Measurements from ENCODE around the gene STARD5.

STARD5 gene

DNA sequence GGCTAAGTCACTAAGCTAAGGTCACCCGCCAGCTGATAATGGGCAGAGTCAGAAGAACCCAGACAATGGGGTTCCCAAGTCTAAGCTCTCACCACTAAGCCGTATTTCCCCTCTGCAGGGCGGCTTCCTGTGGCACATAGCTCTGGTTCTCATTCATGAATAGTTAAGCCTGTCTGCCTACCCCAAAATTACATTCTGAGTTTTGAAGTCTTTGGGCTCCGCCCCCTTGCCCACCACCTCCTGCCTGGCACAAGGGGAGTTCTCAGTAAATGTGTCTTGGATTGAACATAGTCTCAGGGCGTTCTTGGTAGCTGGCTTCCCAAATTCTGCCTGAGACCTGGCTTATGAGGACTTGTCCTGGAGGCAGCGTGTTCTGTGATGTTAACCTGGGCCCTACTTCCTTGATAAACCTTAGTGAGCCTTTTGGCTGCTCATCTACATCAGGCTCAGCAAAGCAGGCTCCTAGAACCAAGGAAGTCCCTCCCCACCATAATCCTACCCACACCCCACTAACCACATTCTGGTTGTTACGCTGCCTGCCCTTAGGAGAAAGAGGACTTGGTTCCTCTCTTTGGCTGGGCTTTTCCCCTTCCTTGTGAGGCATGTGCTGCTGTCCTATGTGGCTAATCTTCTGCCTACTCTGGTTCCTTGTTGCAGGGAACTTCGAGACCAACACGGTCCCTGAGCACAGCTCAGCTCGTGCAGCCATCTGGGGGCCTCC is 54.9 kb downstream of the STARD5 start:
- H3K4me3 ChIP-seq (ENCODE audit: insufficient read depth, low read depth, low read length) = no peak overlapping the region
- peaks cover 7% of the 10 kb centered on the region for H3K4me1 ChIP-seq (ENCODE audit: control insufficient read depth, insufficient read depth, low read length)
- H3K36me3 ChIP-seq (ENCODE audit: control insufficient read depth, insufficient read depth, low read length) = no peaks in the 10 kb centered on the region
- 91 to 92% methylated on average over 10 of the region's 10 CpGs for WGBS, 2 experiments
- H3K9me3 ChIP-seq (ENCODE audit: control insufficient read depth, low read length) = no peaks in the 10 kb centered on the region
- H3K27me3 ChIP-seq (ENCODE audit: control insufficient read depth, insufficient read depth, low read length, poor library complexity, severe bottlenecking) = no peaks in the 10 kb centered on the region
- no peak overlapping the region for H3K27ac ChIP-seq (ENCODE audit: insufficient read depth, low read depth, low read length, poor library complexity, severe bottlenecking)

GRCh38 chr15:81268340-81268739 is 55.6 kb downstream of the STARD5 start:
- Histone ChIP-seq H3K4me1 (ENCODE audit: control insufficient read depth, insufficient read depth, low read length) (peaks cover 7% of the 10 kb centered on the region), H3K27ac (ENCODE audit: insufficient read depth, low read depth, low read length, poor library complexity, severe bottlenecking) (no peak overlapping the region), H3K9me3 (ENCODE audit: control insufficient read depth, low read length) (no peaks in the 10 kb centered on the region), H3K27me3 (ENCODE audit: control insufficient read depth, insufficient read depth, low read length, poor library complexity, severe bottlenecking) (no peaks in the 10 kb centered on the region), H3K36me3 (ENCODE audit: control insufficient read depth, insufficient read depth, low read length) (no peaks in the 10 kb centered on the region), H3K4me3 (ENCODE audit: insufficient read depth, low read depth, low read length) (no peak overlapping the region)
- WGBS, 2 experiments = 92 to 94% methylated on average over 5 of the region's 5 CpGs

- Histone ChIP-seq H3K27me3 (ENCODE audit: control insufficient read depth, insufficient read depth, low read length, poor library complexity, severe bottlenecking) (no peaks in the 10 kb centered on the region), H3K27ac (ENCODE audit: insufficient read depth, low read depth, low read length, poor library complexity, severe bottlenecking) (no peak overlapping the region), H3K4me1 (ENCODE audit: control insufficient read depth, insufficient read depth, low read length) (peaks cover 7% of the 10 kb centered on the region), H3K4me3 (ENCODE audit: insufficient read depth, low read depth, low read length) (no peak overlapping the region), H3K9me3 (ENCODE audit: control insufficient read depth, low read length) (no peaks in the 10 kb centered on the region), H3K36me3 (ENCODE audit: control insufficient read depth, insufficient read depth, low read length) (no peaks in the 10 kb centered on the region)
- 6 to 7% methylated on average over 14 of the region's 14 CpGs for whole genome bisulfite sequencing, 2 experiments
Measured at GRCh38 chr15:81265944-81266775, 57.8 kb downstream of the STARD5 start.

- H3K4me3 ChIP-seq (ENCODE audit: insufficient read depth, low read depth, low read length) = no peak overlapping the region
- WGBS, 2 experiments = 71 to 74% methylated on average over 12 of the region's 12 CpGs
- peaks cover 7% of the 10 kb centered on the region for H3K4me1 ChIP-seq (ENCODE audit: control insufficient read depth, insufficient read depth, low read length)
- no peaks in the 10 kb centered on the region for H3K27me3 ChIP-seq (ENCODE audit: control insufficient read depth, insufficient read depth, low read length, poor library complexity, severe bottlenecking)
- H3K9me3 ChIP-seq (ENCODE audit: control insufficient read depth, low read length) = no peaks in the 10 kb centered on the region
- no peaks in the 10 kb centered on the region for H3K36me3 ChIP-seq (ENCODE audit: control insufficient read depth, insufficient read depth, low read length)
- H3K27ac ChIP-seq (ENCODE audit: insufficient read depth, low read depth, low read length, poor library complexity, severe bottlenecking) = no peak overlapping the region
Measured at GRCh38 chr15:81265256-81265943, 58.5 kb downstream of the STARD5 start.

DNA sequence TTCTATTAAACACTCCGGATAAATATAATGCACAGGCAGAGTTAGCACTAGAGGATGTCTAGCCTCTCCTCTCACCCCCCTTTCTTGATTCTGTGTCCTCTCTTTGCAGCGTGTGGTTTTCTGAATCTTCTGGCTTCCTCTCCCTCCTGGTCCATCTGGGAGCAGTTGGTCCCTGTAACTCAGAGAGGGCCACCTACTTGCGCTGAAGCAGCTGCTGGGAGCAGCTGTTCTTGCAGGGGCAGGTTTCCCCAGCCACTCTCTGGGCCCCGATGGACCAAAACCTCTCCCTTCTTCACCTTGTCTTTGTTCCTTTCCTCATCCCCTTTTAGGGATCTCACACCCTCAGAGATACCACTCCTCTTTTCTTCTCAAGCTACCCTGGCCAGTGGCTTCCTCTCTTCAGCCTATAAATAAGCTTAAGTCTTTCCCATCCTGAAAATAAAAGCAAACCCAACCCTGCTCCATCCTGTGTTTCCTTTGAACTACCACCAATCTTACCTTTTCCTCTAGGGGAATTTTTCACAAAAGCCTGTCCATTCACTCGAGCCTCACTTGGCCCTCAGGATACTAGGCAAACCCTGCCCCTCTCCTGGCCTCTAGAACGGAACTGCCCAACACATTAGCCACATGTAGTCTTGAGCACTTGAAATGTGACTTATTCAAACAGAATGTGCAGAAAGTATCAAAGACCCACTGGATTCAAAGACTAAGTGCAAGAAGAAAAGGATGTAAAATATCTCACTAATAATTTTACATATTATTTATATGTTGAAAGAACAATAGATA is 59.7 kb downstream of the STARD5 start:
- Histone ChIP-seq H3K27me3 (ENCODE audit: control insufficient read depth, insufficient read depth, low read length, poor library complexity, severe bottlenecking) (no peaks in the 10 kb centered on the region), H3K27ac (ENCODE audit: insufficient read depth, low read depth, low read length, poor library complexity, severe bottlenecking) (no peak overlapping the region), H3K9me3 (ENCODE audit: control insufficient read depth, low read length) (no peaks in the 10 kb centered on the region), H3K4me1 (ENCODE audit: control insufficient read depth, insufficient read depth, low read length) (peaks cover 7% of the 10 kb centered on the region), H3K4me3 (ENCODE audit: insufficient read depth, low read depth, low read length) (no peak overlapping the region), H3K36me3 (ENCODE audit: control insufficient read depth, insufficient read depth, low read length) (no peaks in the 10 kb centered on the region)
- WGBS, 2 experiments = 93 to 95% methylated on average over 6 of the region's 6 CpGs

- Histone ChIP-seq H3K27me3 (ENCODE audit: control insufficient read depth, insufficient read depth, low read length, poor library complexity, severe bottlenecking) (no peaks in the 10 kb centered on the region), H3K9me3 (ENCODE audit: control insufficient read depth, low read length) (no peaks in the 10 kb centered on the region), H3K4me1 (ENCODE audit: control insufficient read depth, insufficient read depth, low read length) (peaks cover 7% of the 10 kb centered on the region), H3K27ac (ENCODE audit: insufficient read depth, low read depth, low read length, poor library complexity, severe bottlenecking) (no peak overlapping the region), H3K4me3 (ENCODE audit: insufficient read depth, low read depth, low read length) (no peak overlapping the region), H3K36me3 (ENCODE audit: control insufficient read depth, insufficient read depth, low read length) (no peaks in the 10 kb centered on the region)
- 95% methylated on average over 4 of the region's 4 CpGs for WGBS, 2 experiments
Measured at GRCh38 chr15:81263477-81263876, 60.5 kb downstream of the STARD5 start.

- no peaks in the 10 kb centered on the region for H3K9me3 ChIP-seq (ENCODE audit: control insufficient read depth, low read length)
- WGBS, 2 experiments = 80 to 84% methylated on average over 6 of the region's 6 CpGs
- no peaks in the 10 kb centered on the region for H3K27me3 ChIP-seq (ENCODE audit: control insufficient read depth, insufficient read depth, low read length, poor library complexity, severe bottlenecking)
- no peak overlapping the region for H3K4me3 ChIP-seq (ENCODE audit: insufficient read depth, low read depth, low read length)
- H3K36me3 ChIP-seq (ENCODE audit: control insufficient read depth, insufficient read depth, low read length) = no peaks in the 10 kb centered on the region
- peaks cover 6% of the 10 kb centered on the region for H3K4me1 ChIP-seq (ENCODE audit: control insufficient read depth, insufficient read depth, low read length)
- no peak overlapping the region for H3K27ac ChIP-seq (ENCODE audit: insufficient read depth, low read depth, low read length, poor library complexity, severe bottlenecking)
Measured at GRCh38 chr15:81261172-81261811, 62.6 kb downstream of the STARD5 start.

DNA sequence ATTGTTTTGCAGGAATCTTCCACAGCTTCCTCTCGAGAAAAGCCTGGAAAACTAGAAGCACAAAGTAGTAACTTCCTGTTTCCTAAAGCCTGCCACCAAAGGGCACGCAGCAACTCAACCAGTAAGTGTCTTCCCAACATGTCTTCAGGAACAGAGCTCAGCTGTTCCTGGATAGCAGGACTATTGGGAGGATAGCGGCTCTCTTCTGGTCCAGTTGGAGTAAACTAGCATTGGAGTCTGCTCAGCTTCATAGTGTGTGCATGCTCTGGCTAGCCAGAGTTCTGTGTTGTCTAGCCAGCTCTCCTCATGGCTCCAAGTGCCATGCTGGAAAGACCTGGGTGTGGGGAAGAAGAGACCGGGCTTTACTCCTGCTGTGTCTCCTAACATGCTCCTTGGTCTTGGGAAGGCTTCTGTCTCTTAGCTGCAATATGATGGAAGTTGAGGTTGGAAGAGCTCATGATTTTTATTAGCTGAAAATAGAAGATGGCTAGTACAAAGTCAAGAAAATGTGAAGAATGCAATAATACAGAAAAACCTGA is 64.1 kb downstream of the STARD5 start:
- Histone ChIP-seq H3K9me3 (ENCODE audit: control insufficient read depth, low read length) (no peaks in the 10 kb centered on the region), H3K4me1 (ENCODE audit: control insufficient read depth, insufficient read depth, low read length) (no peaks in the 10 kb centered on the region), H3K27ac (ENCODE audit: insufficient read depth, low read depth, low read length, poor library complexity, severe bottlenecking) (no peak overlapping the region), H3K4me3 (ENCODE audit: insufficient read depth, low read depth, low read length) (no peak overlapping the region), H3K27me3 (ENCODE audit: control insufficient read depth, insufficient read depth, low read length, poor library complexity, severe bottlenecking) (no peaks in the 10 kb centered on the region), H3K36me3 (ENCODE audit: control insufficient read depth, insufficient read depth, low read length) (no peaks in the 10 kb centered on the region)
- WGBS, 2 experiments = 89 to 90% methylated on average over 4 of the region's 4 CpGs

All from ectodermal cell (in vitro differentiated cells).